IMR-90 (cell line): ENCODE data around the gene LEUTX.

Experiments used
- CTCF ChIP-seq: conservative IDR thresholded peaks from 2 replicates; pipeline ENCODE4 v1.5.1; 2012; ENCODE audit warnings: mild to moderate bottlenecking, low read depth, low read length, improper control_type of control experiment
- MXI1 ChIP-seq: IDR thresholded peaks from 2 replicates; pipeline ENCODE4 v1.6.1; 2012; ENCODE audit warnings: low read depth, mild to moderate bottlenecking, low read length, moderate library complexity, borderline replicate concordance
- POLR2A ChIP-seq: IDR thresholded peaks from 2 replicates; pipeline ENCODE4 v1.6.1; 2012; ENCODE audit warnings: mild to moderate bottlenecking, low read depth, low read length

- TF ChIP-seq CTCF (no peak), POLR2A (no peak), MXI1 (no peak)
Measured at GRCh38 chr19:39823686-39824085, 45.0 kb downstream of the LEUTX start.
